ENCODE data around the gene IQUB.
A peak's percentile ranks its signal among the peaks of the same experiment; 100 is the strongest.

DNA sequence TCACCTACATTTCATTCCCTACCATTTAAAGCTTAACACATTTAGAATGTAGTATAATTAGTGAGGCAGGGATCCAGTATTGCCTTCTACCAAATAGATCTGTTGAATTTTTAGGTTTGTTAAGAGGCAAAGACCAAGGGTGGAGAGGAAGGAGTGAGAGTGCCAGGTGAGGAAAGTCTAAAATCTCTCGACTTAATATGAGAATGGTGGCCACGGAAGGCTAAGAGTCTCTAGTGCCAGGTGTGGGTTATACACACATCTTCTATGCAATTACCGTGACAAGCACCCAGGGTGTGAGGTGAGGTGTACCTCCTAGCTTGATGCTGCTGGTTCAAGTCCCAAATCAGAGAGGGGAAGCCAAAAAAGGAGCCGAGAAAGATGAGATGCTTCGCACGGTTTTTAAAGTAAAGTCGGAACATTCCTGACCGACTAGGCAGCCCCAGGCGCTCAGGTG lies 439 bp downstream of the IQUB start:
- TF ChIP-seq EZH2 (IDR thresholded peaks at IDR 0.05; ENCODE audit: low read length), result peak; percentile 81
- TF ChIP-seq, protein P1, sequence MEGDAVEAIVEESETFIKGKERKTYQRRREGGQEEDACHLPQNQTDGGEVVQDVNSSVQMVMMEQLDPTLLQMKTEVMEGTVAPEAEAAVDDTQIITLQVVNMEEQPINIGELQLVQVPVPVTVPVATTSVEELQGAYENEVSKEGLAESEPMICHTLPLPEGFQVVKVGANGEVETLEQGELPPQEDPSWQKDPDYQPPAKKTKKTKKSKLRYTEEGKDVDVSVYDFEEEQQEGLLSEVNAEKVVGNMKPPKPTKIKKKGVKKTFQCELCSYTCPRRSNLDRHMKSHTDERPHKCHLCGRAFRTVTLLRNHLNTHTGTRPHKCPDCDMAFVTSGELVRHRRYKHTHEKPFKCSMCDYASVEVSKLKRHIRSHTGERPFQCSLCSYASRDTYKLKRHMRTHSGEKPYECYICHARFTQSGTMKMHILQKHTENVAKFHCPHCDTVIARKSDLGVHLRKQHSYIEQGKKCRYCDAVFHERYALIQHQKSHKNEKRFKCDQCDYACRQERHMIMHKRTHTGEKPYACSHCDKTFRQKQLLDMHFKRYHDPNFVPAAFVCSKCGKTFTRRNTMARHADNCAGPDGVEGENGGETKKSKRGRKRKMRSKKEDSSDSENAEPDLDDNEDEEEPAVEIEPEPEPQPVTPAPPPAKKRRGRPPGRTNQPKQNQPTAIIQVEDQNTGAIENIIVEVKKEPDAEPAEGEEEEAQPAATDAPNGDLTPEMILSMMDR (optimal IDR thresholded peaks at IDR 0.05 in 1 of 3, IDR thresholded peaks at IDR 0.05 in 1 of 3, conservative IDR thresholded peaks at IDR 0.05 in 1 of 3; ENCODE audit: extremely low read depth in 1 of 3, insufficient read depth in 2 of 3, low read length in 3 of 3), result no peak
